ENCODE measurements around the gene NRG3. TPM values are rescaled to one million over a fixed set of nuclear protein-coding genes. Genes with fewer than 3 reads are reported as not detected.

NRG3 gene
- total RNA-seq, 6 experiments from 2014 or later: not detected

DNA sequence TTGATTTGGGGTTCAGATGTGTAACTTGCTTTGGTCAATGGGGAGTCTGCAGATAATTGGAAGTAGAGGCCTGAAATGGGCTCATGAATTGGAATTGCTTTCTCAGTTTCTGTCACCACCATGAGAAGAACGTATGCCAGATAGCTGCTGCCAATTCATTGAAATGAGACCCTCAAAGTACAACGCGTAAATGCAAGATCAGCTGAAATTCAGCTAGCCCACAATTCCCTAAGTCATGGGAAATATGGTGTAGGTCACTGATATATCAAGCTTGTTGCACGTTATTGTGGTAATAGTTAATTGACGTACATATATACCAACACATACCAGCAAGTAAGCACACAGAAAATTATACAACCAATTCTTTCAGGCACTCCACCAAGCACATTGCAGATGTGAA lies 520.0 kb downstream of the NRG3 start:
- no peak overlapping the region for H3K4me3 Mint-ChIP-seq
- H3K27me3 Mint-ChIP-seq (ENCODE audit: insufficient read depth): no peaks in the 10 kb centered on the region
- no peak overlapping the region for H3K27ac Mint-ChIP-seq
- no peak for DNase-seq
- peaks cover 36% of the 10 kb centered on the region for H3K9me3 Mint-ChIP-seq
- H3K36me3 Mint-ChIP-seq (ENCODE audit: low read depth): peaks cover 5% of the 10 kb centered on the region; the same call in 1 of the 2 replicates
- no peaks in the 10 kb centered on the region for H3K4me1 Mint-ChIP-seq (ENCODE audit: low read depth)
- TF ChIP-seq, protein P1, sequence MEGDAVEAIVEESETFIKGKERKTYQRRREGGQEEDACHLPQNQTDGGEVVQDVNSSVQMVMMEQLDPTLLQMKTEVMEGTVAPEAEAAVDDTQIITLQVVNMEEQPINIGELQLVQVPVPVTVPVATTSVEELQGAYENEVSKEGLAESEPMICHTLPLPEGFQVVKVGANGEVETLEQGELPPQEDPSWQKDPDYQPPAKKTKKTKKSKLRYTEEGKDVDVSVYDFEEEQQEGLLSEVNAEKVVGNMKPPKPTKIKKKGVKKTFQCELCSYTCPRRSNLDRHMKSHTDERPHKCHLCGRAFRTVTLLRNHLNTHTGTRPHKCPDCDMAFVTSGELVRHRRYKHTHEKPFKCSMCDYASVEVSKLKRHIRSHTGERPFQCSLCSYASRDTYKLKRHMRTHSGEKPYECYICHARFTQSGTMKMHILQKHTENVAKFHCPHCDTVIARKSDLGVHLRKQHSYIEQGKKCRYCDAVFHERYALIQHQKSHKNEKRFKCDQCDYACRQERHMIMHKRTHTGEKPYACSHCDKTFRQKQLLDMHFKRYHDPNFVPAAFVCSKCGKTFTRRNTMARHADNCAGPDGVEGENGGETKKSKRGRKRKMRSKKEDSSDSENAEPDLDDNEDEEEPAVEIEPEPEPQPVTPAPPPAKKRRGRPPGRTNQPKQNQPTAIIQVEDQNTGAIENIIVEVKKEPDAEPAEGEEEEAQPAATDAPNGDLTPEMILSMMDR (IDR thresholded peaks at IDR 0.05): no peak

DNA sequence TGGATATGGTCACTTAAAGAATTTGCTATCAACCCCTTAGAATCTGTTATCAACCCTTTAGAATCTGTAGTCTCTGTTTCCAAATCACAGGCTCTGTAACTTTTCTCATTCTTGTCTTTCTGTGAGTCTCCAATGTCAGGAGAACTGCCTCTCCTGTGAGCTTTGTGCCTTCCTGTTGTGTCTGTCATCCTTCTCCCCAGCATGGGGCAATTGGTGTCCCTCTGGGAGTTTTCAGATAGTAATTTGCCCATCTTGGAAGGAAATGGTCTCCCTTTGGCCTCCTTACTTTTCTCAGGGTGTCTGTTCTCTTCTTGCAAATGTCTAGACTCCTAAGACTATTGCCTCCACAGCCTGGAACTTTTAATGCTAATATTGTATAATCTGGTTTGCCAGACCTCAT lies 521.9 kb downstream of the NRG3 start:
- no peak for DNase-seq
- no peak overlapping the region for H3K27ac Mint-ChIP-seq
- no peak overlapping the region for H3K4me3 Mint-ChIP-seq
- H3K9me3 Mint-ChIP-seq: peaks cover 30% of the 10 kb centered on the region
- TF ChIP-seq, protein P1 (IDR thresholded peaks at IDR 0.05): no peak
- H3K36me3 Mint-ChIP-seq (ENCODE audit: low read depth): no peaks in the 10 kb centered on the region
- no peaks in the 10 kb centered on the region for H3K4me1 Mint-ChIP-seq (ENCODE audit: low read depth)
- H3K27me3 Mint-ChIP-seq (ENCODE audit: insufficient read depth): no peaks in the 10 kb centered on the region

DNA sequence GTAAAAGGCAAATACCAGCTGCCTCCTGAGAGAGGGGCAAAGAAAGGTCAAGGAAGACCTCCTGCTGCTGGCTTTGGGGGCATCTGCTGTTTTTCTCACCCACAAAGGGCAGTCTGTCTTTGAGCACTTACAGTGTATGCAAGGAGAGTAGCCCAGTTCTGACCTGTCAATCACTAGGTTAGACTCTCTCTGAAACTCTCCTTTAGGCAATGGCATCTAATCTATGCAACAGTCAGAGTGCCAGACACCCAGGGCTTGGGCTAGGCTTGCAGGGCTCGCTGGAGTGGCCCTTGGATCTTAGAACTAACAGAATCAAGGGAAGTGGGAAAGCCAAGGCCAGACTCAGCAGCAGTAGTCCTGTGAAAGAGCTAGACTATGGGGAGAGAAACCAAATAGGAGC lies 522.9 kb downstream of the NRG3 start:
- Mint-ChIP-seq H3K4me1 (ENCODE audit: low read depth) (no peaks in the 10 kb centered on the region), H3K27me3 (ENCODE audit: insufficient read depth) (no peaks in the 10 kb centered on the region), H3K4me3 (no peak overlapping the region), H3K27ac (no peak overlapping the region), H3K9me3 (peaks cover 32% of the 10 kb centered on the region), H3K36me3 (ENCODE audit: low read depth) (no peaks in the 10 kb centered on the region)
- DNase-seq: no peak
- TF ChIP-seq, protein P1 (IDR thresholded peaks at IDR 0.05): no peak

DNA sequence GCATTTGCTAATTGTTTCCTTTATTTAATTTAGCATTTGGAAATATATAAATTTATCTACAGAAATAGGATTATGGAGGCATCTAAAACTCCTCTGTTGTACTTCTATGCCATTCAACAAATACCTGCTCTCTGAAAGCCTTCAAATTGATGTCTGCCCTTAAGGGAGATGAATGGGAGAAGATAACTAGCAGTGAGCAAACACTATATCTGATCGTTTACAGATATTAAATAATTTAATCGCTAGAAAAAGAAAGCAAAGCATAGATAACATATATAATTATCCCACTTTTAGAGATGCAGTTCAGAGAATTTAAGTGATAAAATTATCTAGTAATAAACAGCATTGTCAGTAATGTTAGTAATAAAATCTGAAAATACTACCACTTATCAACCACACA lies 524.9 kb downstream of the NRG3 start:
- TF ChIP-seq, protein P1 (IDR thresholded peaks at IDR 0.05): no peak
- Mint-ChIP-seq H3K36me3 (ENCODE audit: low read depth) (0 out of 2 replicates have a peak, but pooled peaks cover under 1% of the 10 kb centered on the region), H3K4me1 (ENCODE audit: low read depth) (no peaks in the 10 kb centered on the region), H3K9me3 (peaks cover 29% of the 10 kb centered on the region), H3K27ac (no peak overlapping the region), H3K27me3 (ENCODE audit: insufficient read depth) (no peaks in the 10 kb centered on the region), H3K4me3 (no peak overlapping the region)
- no peak for DNase-seq

DNA sequence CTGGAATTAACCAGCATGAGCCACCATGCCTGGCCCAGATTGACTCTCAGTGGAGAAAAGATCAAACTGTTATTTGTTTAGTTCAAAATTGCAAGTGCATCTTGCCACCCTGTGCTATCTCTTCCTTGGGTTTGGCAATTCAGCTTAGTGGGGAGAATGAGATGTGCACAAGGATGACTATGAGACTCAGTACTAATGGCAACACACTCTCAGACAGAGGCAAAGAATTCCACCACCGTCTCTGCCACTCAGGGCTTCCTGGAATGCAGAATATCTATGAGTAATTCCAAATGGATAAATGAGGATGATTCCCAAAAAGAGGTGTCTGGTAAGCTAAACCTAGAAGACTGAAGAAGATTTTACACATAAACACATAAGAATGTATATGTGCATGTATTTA lies 525.8 kb downstream of the NRG3 start:
- Mint-ChIP-seq H3K27me3 (ENCODE audit: insufficient read depth) (no peaks in the 10 kb centered on the region), H3K27ac (no peak overlapping the region)
- no peak for DNase-seq

More for the DNA sequence above, 525.8 kb downstream of the NRG3 start:
- no peak overlapping the region for H3K4me3 Mint-ChIP-seq
- TF ChIP-seq, protein P1 (IDR thresholded peaks at IDR 0.05): no peak
- peaks cover 33% of the 10 kb centered on the region for H3K9me3 Mint-ChIP-seq
- H3K4me1 Mint-ChIP-seq (ENCODE audit: low read depth): no peaks in the 10 kb centered on the region
- peaks cover 5% of the 10 kb centered on the region; the same call in 1 of the 2 replicates for H3K36me3 Mint-ChIP-seq (ENCODE audit: low read depth)

Measured in HFFc6 (cell line).